ENCODE data around the gene UBL3. TPM values are rescaled to one million over a fixed set of nuclear protein-coding genes. Genes with fewer than 3 reads are reported as not detected.
A peak's percentile ranks its signal among the peaks of the same experiment; 100 is the strongest.

UBL3 gene
- total RNA-seq, 5 donors from 2014 or later (not counting 1 experiment from before 2014, with no cell fraction given) = 32.7 to 42.1 (median 34.6) TPM

DNA sequence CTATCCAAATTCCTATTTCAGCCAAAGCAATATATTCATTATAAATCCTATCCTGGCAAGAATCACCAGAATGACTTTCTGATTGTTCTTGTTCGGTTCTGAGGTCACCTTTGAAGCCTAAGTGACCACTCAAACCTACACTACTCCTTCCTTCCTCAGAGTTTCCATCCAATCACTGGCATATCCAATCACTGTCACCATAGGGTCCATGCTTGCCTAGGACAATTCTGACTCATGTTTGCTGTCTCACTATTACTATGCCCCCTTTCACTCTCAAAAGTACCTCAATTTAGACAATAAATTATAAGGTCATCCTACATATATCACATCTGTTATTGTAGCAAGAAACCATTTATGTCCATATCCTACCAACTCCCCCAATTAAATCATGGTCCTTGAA, 58.9 kb downstream of the UBL3 start:
- no peaks in the 10 kb centered on the region for H3K27me3 Mint-ChIP-seq
- no peaks in the 10 kb centered on the region for H3K36me3 Mint-ChIP-seq
- H3K9me3 Mint-ChIP-seq = no peaks in the 10 kb centered on the region
- Histone ChIP-seq H3K4me1 (ENCODE audit: control insufficient read depth in 1 of 2, extremely low read depth in 1 of 2, insufficient read depth in 2 of 2, low read length in 2 of 2) (no peaks in the 10 kb centered on the region), H3K4me3 (ENCODE audit: control insufficient read depth in 1 of 2, extremely low read depth in 1 of 2, low read length in 1 of 2) (no peak overlapping the region), H3K27me3 (replicated peaks in 1 of 2; ENCODE audit: control insufficient read depth in 2 of 2, extremely low read depth in 1 of 2, insufficient read depth in 2 of 2, low read length in 1 of 2) (no peaks in the 10 kb centered on the region), H3K9me3 (no peaks in the 10 kb centered on the region), H3K36me3 (ENCODE audit: control insufficient read depth in 2 of 2, extremely low read depth in 1 of 2, insufficient read depth in 1 of 2, low read length in 1 of 2) (no peaks in the 10 kb centered on the region), H3K27ac (ENCODE audit: low read length) (no peak overlapping the region)
- WGBS (ENCODE audit: insufficient coverage) = 37% methylated on average over 1 of the region's 1 CpG
- CTCF ChIA-PET = interaction anchor here in 1 of 2 donors (1.4 kb wide), 1 partner anchor 324 kb away, joined by 3 read pairs; no protein-coding TSS in a partner anchor
- POLR2A ChIA-PET = no interaction called here
- peaks cover 53 to 63% (median 63%) of the 10 kb centered on the region in 3 donors for H3K4me1 Mint-ChIP-seq
- ATAC-seq (replicated peaks in 1 of 4) (no peak), DNase-seq (no peak)
- no peak overlapping the region for H3K4me3 Mint-ChIP-seq
- no peak overlapping the region for H3K27ac Mint-ChIP-seq

DNA sequence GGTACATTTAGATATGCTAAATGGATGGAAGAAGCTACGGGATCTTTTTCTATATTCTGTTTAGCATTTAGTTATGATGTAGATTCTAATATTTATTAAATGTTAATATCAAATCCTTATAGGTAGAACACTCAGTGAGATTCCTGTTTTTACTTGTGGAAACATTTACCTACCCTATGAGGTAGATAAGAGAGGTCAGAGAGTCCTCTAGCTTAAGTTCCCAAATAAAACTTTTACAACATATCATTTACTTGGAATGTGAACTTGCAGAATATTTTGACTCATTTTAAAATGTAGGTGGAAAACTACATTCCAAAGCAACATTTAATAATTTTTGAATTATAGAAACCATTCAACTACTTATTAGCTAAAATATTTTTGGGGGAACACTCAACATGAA, 63.7 kb downstream of the UBL3 start:
- CTCF ChIA-PET = interaction anchor here (0.7 to 2.3 kb wide), 2 partner anchors 16 to 345 kb away, joined by 6 to 8 read pairs; no protein-coding TSS in a partner anchor
- WGBS (ENCODE audit: insufficient coverage) = no CpG with 5 or more reads among the region's 1 CpG
- Mint-ChIP-seq H3K36me3 (peaks cover 4% of the 10 kb centered on the region), H3K4me3 (no peak overlapping the region), H3K27ac (no peak overlapping the region), H3K9me3 (no peaks in the 10 kb centered on the region), H3K4me1 (peaks cover 50 to 69% (median 66%) of the 10 kb centered on the region in 3 donors), H3K27me3 (no peaks in the 10 kb centered on the region)
- H3K4me1 ChIP-seq (ENCODE audit: control insufficient read depth in 1 of 2, extremely low read depth in 1 of 2, insufficient read depth in 2 of 2, low read length in 2 of 2) = no peaks in the 10 kb centered on the region
- no peaks in the 10 kb centered on the region for H3K9me3 ChIP-seq
- no peaks in the 10 kb centered on the region for H3K36me3 ChIP-seq (ENCODE audit: control insufficient read depth in 2 of 2, extremely low read depth in 1 of 2, insufficient read depth in 1 of 2, low read length in 1 of 2)
- ATAC-seq (replicated peaks in 1 of 4) (no peak), DNase-seq (no peak)
- H3K4me3 ChIP-seq (ENCODE audit: control insufficient read depth in 1 of 2, extremely low read depth in 1 of 2, low read length in 1 of 2) = no peak overlapping the region
- no peaks in the 10 kb centered on the region for H3K27me3 ChIP-seq (replicated peaks in 1 of 2; ENCODE audit: control insufficient read depth in 2 of 2, extremely low read depth in 1 of 2, insufficient read depth in 2 of 2, low read length in 1 of 2)
- POLR2A ChIA-PET = interaction anchor here in 1 of 2 donors (0.6 kb wide), 1 partner anchor 56 kb away, joined by 3 read pairs; no protein-coding TSS in a partner anchor
- no peak overlapping the region for H3K27ac ChIP-seq (ENCODE audit: low read length)

DNA sequence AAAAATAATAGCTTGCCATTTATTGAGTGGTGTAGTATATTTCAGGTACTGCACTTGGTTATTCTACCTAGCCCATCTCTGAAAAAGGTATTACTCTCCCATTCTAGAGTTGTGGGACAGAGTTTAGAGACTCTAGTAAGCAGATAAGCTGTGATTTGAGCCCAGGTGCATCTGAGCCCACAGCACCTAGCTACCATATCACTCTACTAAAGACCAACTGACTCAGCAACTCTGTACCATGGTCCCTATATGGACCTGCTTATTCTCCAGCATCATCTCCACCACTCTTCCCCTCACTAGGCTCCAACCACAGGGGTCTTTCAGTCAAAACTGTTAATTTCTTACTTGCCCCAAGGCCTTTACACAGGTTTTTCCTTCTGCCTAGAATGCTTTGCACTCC, 64.4 kb downstream of the UBL3 start:
- H3K9me3 ChIP-seq = no peaks in the 10 kb centered on the region
- Mint-ChIP-seq H3K27me3 (no peaks in the 10 kb centered on the region), H3K27ac (peak overlapping the region in 1 of 2 donors; percentile 30), H3K4me1 (peaks cover 45 to 65% (median 59%) of the 10 kb centered on the region in 3 donors), H3K36me3 (peaks cover 4% of the 10 kb centered on the region), H3K4me3 (no peak overlapping the region), H3K9me3 (no peaks in the 10 kb centered on the region)
- peak in 1 of 4 experiments; percentile 29 for ATAC-seq (replicated peaks in 1 of 4)
- H3K27me3 ChIP-seq (replicated peaks in 1 of 2; ENCODE audit: control insufficient read depth in 2 of 2, extremely low read depth in 1 of 2, insufficient read depth in 2 of 2, low read length in 1 of 2) = no peaks in the 10 kb centered on the region
- H3K4me3 ChIP-seq (ENCODE audit: control insufficient read depth in 1 of 2, extremely low read depth in 1 of 2, low read length in 1 of 2) = no peak overlapping the region
- no peak overlapping the region for H3K27ac ChIP-seq (ENCODE audit: low read length)
- CTCF ChIA-PET = interaction anchor here (0.6 to 2.3 kb wide), 5 partner anchors 15 to 697 kb away, joined by 3 to 8 read pairs (median 3); no protein-coding TSS in a partner anchor
- no peak for DNase-seq
- no peaks in the 10 kb centered on the region for H3K4me1 ChIP-seq (ENCODE audit: control insufficient read depth in 1 of 2, extremely low read depth in 1 of 2, insufficient read depth in 2 of 2, low read length in 2 of 2)
- POLR2A ChIA-PET = interaction anchor here in 1 of 2 donors (0.5 kb wide), 1 partner anchor 361 kb away, joined by 8 read pairs; no protein-coding TSS in a partner anchor
- no peaks in the 10 kb centered on the region for H3K36me3 ChIP-seq (ENCODE audit: control insufficient read depth in 2 of 2, extremely low read depth in 1 of 2, insufficient read depth in 1 of 2, low read length in 1 of 2)

GRCh38 chr13:29782798-29783197, 67.6 kb downstream of the UBL3 start:
- CTCF ChIA-PET = interaction anchor here (1.0 to 1.2 kb wide), 3 partner anchors 8 to 12 kb away, joined by 3 to 5 read pairs (median 4); no protein-coding TSS in a partner anchor
- Mint-ChIP-seq H3K27ac (peak overlapping the region in 1 of 2 donors; percentile 11), H3K4me1 (peaks cover 36 to 47% (median 38%) of the 10 kb centered on the region in 3 donors), H3K36me3 (peaks cover 4% of the 10 kb centered on the region), H3K4me3 (no peak overlapping the region), H3K9me3 (no peaks in the 10 kb centered on the region), H3K27me3 (no peaks in the 10 kb centered on the region)
- Histone ChIP-seq H3K27me3 (replicated peaks in 1 of 2; ENCODE audit: control insufficient read depth in 2 of 2, extremely low read depth in 1 of 2, insufficient read depth in 2 of 2, low read length in 1 of 2) (no peaks in the 10 kb centered on the region), H3K9me3 (no peaks in the 10 kb centered on the region), H3K4me3 (ENCODE audit: control insufficient read depth in 1 of 2, extremely low read depth in 1 of 2, low read length in 1 of 2) (no peak overlapping the region), H3K36me3 (ENCODE audit: control insufficient read depth in 2 of 2, extremely low read depth in 1 of 2, insufficient read depth in 1 of 2, low read length in 1 of 2) (no peaks in the 10 kb centered on the region), H3K27ac (ENCODE audit: low read length) (no peak overlapping the region), H3K4me1 (ENCODE audit: control insufficient read depth in 1 of 2, extremely low read depth in 1 of 2, insufficient read depth in 2 of 2, low read length in 2 of 2) (no peaks in the 10 kb centered on the region)
- POLR2A ChIA-PET = no interaction called here
- ATAC-seq (replicated peaks in 1 of 4) (no peak), DNase-seq (no peak)
- no CpG with 5 or more reads among the region's 1 CpG for WGBS (ENCODE audit: insufficient coverage)

- DNase-seq = no peak
- peaks cover 8% of the 10 kb centered on the region for H3K36me3 Mint-ChIP-seq
- no peaks in the 10 kb centered on the region for H3K27me3 ChIP-seq (replicated peaks in 1 of 2; ENCODE audit: control insufficient read depth in 2 of 2, extremely low read depth in 1 of 2, insufficient read depth in 2 of 2, low read length in 1 of 2)
- H3K4me3 Mint-ChIP-seq = no peak overlapping the region
- peaks cover 3 to 4% of the 10 kb centered on the region in 2 donors for H3K36me3 ChIP-seq (ENCODE audit: control insufficient read depth in 2 of 2, extremely low read depth in 1 of 2, insufficient read depth in 1 of 2, low read length in 1 of 2)
- H3K27ac ChIP-seq (ENCODE audit: low read length) = no peak overlapping the region
- ChIA-PET CTCF (interaction anchor here (1.0 to 10.5 kb wide), 5 partner anchors 9 to 358 kb away, joined by 3 to 352 read pairs (median 4); no protein-coding TSS in a partner anchor), POLR2A (interaction anchor here (0.6 to 0.8 kb wide), 3 partner anchors 46 to 126 kb away, joined by 3 to 4 read pairs (median 3); partner anchors contain the start of gene UBL3 (in 1 of the 2))
- H3K4me1 Mint-ChIP-seq = peaks cover 5 to 17% (median 15%) of the 10 kb centered on the region in 3 donors
- no peaks in the 10 kb centered on the region for H3K9me3 ChIP-seq
- no CpG with 5 or more reads among the region's 1 CpG for WGBS (ENCODE audit: insufficient coverage)
- H3K4me1 ChIP-seq (ENCODE audit: control insufficient read depth in 1 of 2, extremely low read depth in 1 of 2, insufficient read depth in 2 of 2, low read length in 2 of 2) = no peaks in the 10 kb centered on the region
- H3K9me3 Mint-ChIP-seq = no peaks in the 10 kb centered on the region
- no peak for ATAC-seq (replicated peaks in 1 of 4)
- no peak overlapping the region for H3K4me3 ChIP-seq (ENCODE audit: control insufficient read depth in 1 of 2, extremely low read depth in 1 of 2, low read length in 1 of 2)
- no peaks in the 10 kb centered on the region for H3K27me3 Mint-ChIP-seq
- H3K27ac Mint-ChIP-seq = no peak overlapping the region
These were observed 75.6 kb downstream of the UBL3 start for GRCh38 chr13:29774830-29775229.

- Mint-ChIP-seq H3K27me3 (no peaks in the 10 kb centered on the region), H3K4me1 (peaks cover 5 to 7% (median 6%) of the 10 kb centered on the region in 3 donors), H3K9me3 (no peaks in the 10 kb centered on the region), H3K27ac (no peak overlapping the region), H3K36me3 (peaks cover 17% of the 10 kb centered on the region), H3K4me3 (no peak overlapping the region)
- CTCF ChIA-PET = interaction anchor here (0.6 to 10.5 kb wide), 40 partner anchors 9 to 1088 kb away, joined by 3 to 352 read pairs (median 4); partner anchors contain the start of gene UBL3 (in 1 of the 2)
- H3K36me3 ChIP-seq (ENCODE audit: control insufficient read depth in 2 of 2, extremely low read depth in 1 of 2, insufficient read depth in 1 of 2, low read length in 1 of 2) = peaks cover 0 to 12% of the 10 kb centered on the region in 2 donors
- no peaks in the 10 kb centered on the region for H3K27me3 ChIP-seq (replicated peaks in 1 of 2; ENCODE audit: control insufficient read depth in 2 of 2, extremely low read depth in 1 of 2, insufficient read depth in 2 of 2, low read length in 1 of 2)
- peak; percentile 41 to 75 (median 46) for ATAC-seq (replicated peaks in 1 of 4)
- peak in 2 of 35 experiments; percentile 10 to 70 for DNase-seq
- H3K9me3 ChIP-seq = no peaks in the 10 kb centered on the region
- WGBS (ENCODE audit: insufficient coverage) = no CpG with 5 or more reads among the region's 2 CpGs
- H3K27ac ChIP-seq (ENCODE audit: low read length) = no peak overlapping the region
- H3K4me1 ChIP-seq (ENCODE audit: control insufficient read depth in 1 of 2, extremely low read depth in 1 of 2, insufficient read depth in 2 of 2, low read length in 2 of 2) = no peaks in the 10 kb centered on the region
- POLR2A ChIA-PET = interaction anchor here in 1 of 2 donors (0.8 to 1.6 kb wide), 3 partner anchors 30 to 342 kb away, joined by 3 to 6 read pairs (median 4); partner anchors contain the start of gene UBL3
- no peak overlapping the region for H3K4me3 ChIP-seq (ENCODE audit: control insufficient read depth in 1 of 2, extremely low read depth in 1 of 2, low read length in 1 of 2)
These were observed 79.2 kb downstream of the UBL3 start for GRCh38 chr13:29771247-29771646.
